Naive thymus-derived CD8-positive, alpha-beta T cell (primary cell): ENCODE data around the gene BAZ1B. TPM values are rescaled to one million over a fixed set of nuclear protein-coding genes. Genes with fewer than 3 reads are reported as not detected.
"Not testable (repeated sequence)": the region's sequence is repeated elsewhere in the genome, so short reads cannot be mapped to it uniquely, and the experiment has no call there.

Experiments
- ATAC-seq, 2 donors: fragments of 150-1000 bp; cut with Tn5 transposase in 1 of 2; sonication (Bioruptor Pico), chemical (Tn5 transposase) in 1 of 2; 1 replicate in 1 of 2; 2 replicates in 1 of 2; pipeline ENCODE4 v1.10.0; 2021; ENCODE audit warnings: mild to moderate bottlenecking in 2 of 2, moderate library complexity in 2 of 2
- POLR2A ChIA-PET: fragments of 350-600 bp; sonication (Branson Sonifier 250); formaldehyde crosslinking; loops from one replicate; lab custom pipeline; 2021; ENCODE audit warnings: antibody characterized with exemption; lab: Charles Lee
- DNase-seq, 10 donors: peaks; one replicate each; pipeline versions ENCODE4 v3.0.0 to v3.0.0-alpha.2; 2020 to 2022
- H3K27ac Mint-ChIP-seq, 10 donors: one replicate each; pipeline ENCODE4 v1.8.0; 2020 to 2022; ENCODE audit warnings: mild to moderate bottlenecking in 10 of 10, mixed read lengths in 10 of 10, moderate library complexity in 4 of 10, inconsistent platforms in 1 of 10
- H3K27me3 Mint-ChIP-seq, 5 donors: one replicate each; pipeline ENCODE4 v1.8.0; 2021 to 2022; ENCODE audit warnings: mixed read lengths in 5 of 5
- H3K36me3 Mint-ChIP-seq, 3 donors: one replicate each; pipeline ENCODE4 v1.8.0; 2020 to 2022; ENCODE audit warnings: mixed read lengths in 3 of 3, mild to moderate bottlenecking in 2 of 3, inconsistent platforms in 1 of 3
- H3K4me1 Mint-ChIP-seq, 4 donors: one replicate each; pipeline ENCODE4 v1.8.0; 2021 to 2022; ENCODE audit warnings: mixed read lengths in 4 of 4
- H3K4me3 Mint-ChIP-seq, 10 donors: one replicate each; pipeline ENCODE4 v1.8.0; 2020 to 2022; ENCODE audit warnings: mild to moderate bottlenecking in 10 of 10, mixed read lengths in 10 of 10, moderate library complexity in 6 of 10, inconsistent platforms in 1 of 10
- H3K9me3 Mint-ChIP-seq, 9 donors: one replicate each; pipeline ENCODE4 v1.8.0; 2020 to 2022; ENCODE audit warnings: mixed read lengths in 9 of 9, mild to moderate bottlenecking in 3 of 9, inconsistent platforms in 1 of 9, moderate library complexity in 1 of 9
- polyA plus RNA-seq, 3 donors: library from polyadenylated mRNA; unstranded; fragments of 300-500 nt; fragmentation: Illumina TruSeq; gene quantifications; one replicate each; pipeline ENCODE4 v1.2.3, GENCODE V29; 2021
- total RNA-seq, 8 experiments: library from RNA in 2 of 8; stranded (reverse) in 2 of 8; gene quantifications; one replicate each; pipeline ENCODE4 v1.2.3 and lab custom pipeline; 2021 to 2026

The BAZ1B gene
- total and polyA plus RNA-seq, 5 experiments from 2014 or later = 12.1 to 73.0 (median 27.0) TPM

GRCh38 chr7:73438547-73439409 is 83.3 kb downstream of the BAZ1B start:
- Mint-ChIP-seq H3K27me3 (no peaks in the 10 kb centered on the region), H3K27ac (peak overlapping the region in 5 of 10 donors; percentile 4 to 50 (median 20)), H3K36me3 (peaks cover 0 to 50% (median 3%) of the 10 kb centered on the region in 3 donors), H3K4me3 (no peak overlapping the region), H3K9me3 (no peaks in the 10 kb centered on the region), H3K4me1 (peaks cover 0 to 5% (median 1%) of the 10 kb centered on the region in 4 donors)
- no peak for ATAC-seq
- POLR2A ChIA-PET = no interaction called here
- DNase-seq = no peak

- Mint-ChIP-seq H3K27me3 (no peaks in the 10 kb centered on the region), H3K4me1 (peaks cover 0 to 5% (median 3%) of the 10 kb centered on the region in 4 donors), H3K4me3 (no peak overlapping the region), H3K27ac (peak overlapping the region in 5 of 10 donors; percentile 27 to 73 (median 51)), H3K9me3 (no peaks in the 10 kb centered on the region), H3K36me3 (peaks cover 0 to 40% (median 0%) of the 10 kb centered on the region in 3 donors)
- no peak for ATAC-seq
- POLR2A ChIA-PET = no interaction called here
- no peak for DNase-seq
These were observed 84.3 kb downstream of the BAZ1B start for GRCh38 chr7:73437621-73438416.

- POLR2A ChIA-PET = no interaction called here
- Mint-ChIP-seq H3K4me3 (no peak overlapping the region), H3K27ac (peak overlapping the region in 3 of 10 donors; percentile 13 to 43 (median 35)), H3K4me1 (peaks cover 0 to 8% (median 4%) of the 10 kb centered on the region in 4 donors), H3K36me3 (peaks cover 0 to 33% (median 0%) of the 10 kb centered on the region in 3 donors), H3K27me3 (no peaks in the 10 kb centered on the region), H3K9me3 (no peaks in the 10 kb centered on the region)
- DNase-seq = no peak
- ATAC-seq = no peak
These were observed 85.0 kb downstream of the BAZ1B start for GRCh38 chr7:73437091-73437490.

- Mint-ChIP-seq H3K4me1 (peaks cover 0 to 13% (median 6%) of the 10 kb centered on the region in 4 donors), H3K4me3 (no peak overlapping the region), H3K9me3 (peaks cover 0 to 1% (median 0%) of the 10 kb centered on the region in 9 donors), H3K27me3 (peaks cover 0 to 3% (median 0%) of the 10 kb centered on the region in 5 donors), H3K36me3 (peaks cover 0 to 26% (median 0%) of the 10 kb centered on the region in 3 donors), H3K27ac (no peak overlapping the region)
- no peak for ATAC-seq
- no peak for DNase-seq
- POLR2A ChIA-PET = interaction anchor here (0.6 kb wide), 1 partner anchor 116 kb away, joined by 4 read pairs; no protein-coding TSS in a partner anchor
These were observed 85.8 kb downstream of the BAZ1B start for GRCh38 chr7:73436031-73436929.

- H3K4me1 Mint-ChIP-seq = peaks cover 0 to 13% (median 6%) of the 10 kb centered on the region in 4 donors
- peaks cover 0 to 3% (median 0%) of the 10 kb centered on the region in 5 donors for H3K27me3 Mint-ChIP-seq
- no peak for ATAC-seq
- H3K9me3 Mint-ChIP-seq = peaks cover 0 to 1% (median 0%) of the 10 kb centered on the region in 9 donors
- POLR2A ChIA-PET = interaction anchor here (0.6 kb wide), 1 partner anchor 115 kb away, joined by 4 read pairs; no protein-coding TSS in a partner anchor
- H3K27ac Mint-ChIP-seq = no peak overlapping the region
- H3K4me3 Mint-ChIP-seq = peak overlapping the region in 5 of 10 donors; percentile 24 to 73 (median 53)
- H3K36me3 Mint-ChIP-seq = peaks cover 0 to 19% (median 0%) of the 10 kb centered on the region in 3 donors
- DNase-seq = no peak
These were observed 86.6 kb downstream of the BAZ1B start for GRCh38 chr7:73435471-73436009.

- DNase-seq = no peak
- POLR2A ChIA-PET = interaction anchor here (1.2 kb wide), 1 partner anchor 88 kb away, joined by 3 read pairs; the partner anchor contains the start of gene BAZ1B
- Mint-ChIP-seq H3K4me1 (peaks cover 0 to 13% (median 7%) of the 10 kb centered on the region in 4 donors), H3K36me3 (peaks cover 0 to 11% (median 0%) of the 10 kb centered on the region in 3 donors), H3K9me3 (peaks cover 0 to 1% (median 0%) of the 10 kb centered on the region in 9 donors), H3K4me3 (peak overlapping the region; percentile 53 to 76 (median 62)), H3K27me3 (peaks cover 0 to 3% (median 0%) of the 10 kb centered on the region in 5 donors), H3K27ac (peak overlapping the region in 1 of 10 donors; percentile 80)
- ATAC-seq = no peak
These were observed 87.4 kb downstream of the BAZ1B start for GRCh38 chr7:73434701-73435069.

GRCh38 chr7:73433924-73434700 is 88.0 kb downstream of the BAZ1B start:
- ATAC-seq = peak; percentile 55 to 56
- Mint-ChIP-seq H3K27ac (peak overlapping the region in 1 of 10 donors; percentile 80), H3K36me3 (peaks cover 0 to 5% (median 0%) of the 10 kb centered on the region in 3 donors), H3K4me1 (peaks cover 0 to 13% (median 7%) of the 10 kb centered on the region in 4 donors), H3K27me3 (peaks cover 0 to 3% (median 0%) of the 10 kb centered on the region in 5 donors), H3K9me3 (peaks cover 0 to 1% (median 0%) of the 10 kb centered on the region in 9 donors), H3K4me3 (peak overlapping the region in 8 of 10 donors; percentile 40 to 76 (median 56))
- POLR2A ChIA-PET = interaction anchor here (1.2 kb wide), 2 partner anchors 10 to 88 kb away, joined by 3 read pairs; partner anchors contain the start of gene BAZ1B
- peak in 4 of 10 donors; percentile 5 to 36 (median 25) for DNase-seq

GRCh38 chr7:73432676-73433075 is 89.4 kb downstream of the BAZ1B start:
- no peaks in the 10 kb centered on the region for H3K36me3 Mint-ChIP-seq
- DNase-seq = no peak
- peaks cover 0 to 3% (median 0%) of the 10 kb centered on the region in 5 donors for H3K27me3 Mint-ChIP-seq
- H3K4me3 Mint-ChIP-seq = peak overlapping the region; percentile 39 to 70 (median 62)
- H3K27ac Mint-ChIP-seq = peak overlapping the region in 1 of 10 donors; percentile 31
- H3K4me1 Mint-ChIP-seq = peaks cover 0 to 13% (median 7%) of the 10 kb centered on the region in 4 donors
- no peak for ATAC-seq
- POLR2A ChIA-PET = interaction anchor here (1.2 kb wide), 1 partner anchor 8 kb away, joined by 3 read pairs; no protein-coding TSS in a partner anchor
- peaks cover 0 to 1% (median 0%) of the 10 kb centered on the region in 9 donors for H3K9me3 Mint-ChIP-seq

GRCh38 chr7:73431041-73431835 is 90.9 kb downstream of the BAZ1B start:
- peak overlapping the region in 2 of 10 donors; percentile 35 to 72 for H3K27ac Mint-ChIP-seq
- peaks cover 0 to 1% (median 0%) of the 10 kb centered on the region in 9 donors for H3K9me3 Mint-ChIP-seq
- H3K27me3 Mint-ChIP-seq = peaks cover 0 to 3% (median 0%) of the 10 kb centered on the region in 5 donors
- peaks cover 0 to 13% (median 6%) of the 10 kb centered on the region in 4 donors for H3K4me1 Mint-ChIP-seq
- POLR2A ChIA-PET = interaction anchor here (0.7 kb wide), 1 partner anchor 504 kb away, joined by 5 read pairs; no protein-coding TSS in a partner anchor
- peak overlapping the region in 6 of 10 donors; percentile 4 to 69 (median 49) for H3K4me3 Mint-ChIP-seq
- DNase-seq (no peak), ATAC-seq (no peak)
- H3K36me3 Mint-ChIP-seq = no peaks in the 10 kb centered on the region

GRCh38 chr7:73430540-73430939 is 91.6 kb downstream of the BAZ1B start:
- H3K9me3 Mint-ChIP-seq, DNase-seq, POLR2A ChIA-PET, H3K27me3 Mint-ChIP-seq, H3K4me3 Mint-ChIP-seq, H3K36me3 Mint-ChIP-seq, ATAC-seq: not testable (repeated sequence)
- Mint-ChIP-seq H3K27ac (peak overlapping the region in 1 of 10 donors; percentile 72), H3K4me1 (peaks cover 0 to 13% (median 6%) of the 10 kb centered on the region in 4 donors)
